Activated CD8-positive, alpha-beta T cell treated with anti-CD3 and anti-CD28 coated beads for 36 hours (primary cell): ENCODE measurements around the gene USP34. TPM values are rescaled to one million over a fixed set of nuclear protein-coding genes. Genes with fewer than 3 reads are reported as not detected.

Experiments used
- ATAC-seq: fragments of 200-7000 bp; cut with Tn5 transposase; one replicate; pipeline ENCODE4 v1.10.0; 2021; ENCODE audit warnings: mild to moderate bottlenecking, moderate library complexity
- CTCF ChIA-PET: fragments of 350-600 bp; sonication (Branson Sonifier 250); formaldehyde crosslinking; loops from one replicate; lab custom pipeline; 2021; ENCODE audit warnings: antibody characterized with exemption; lab: Charles Lee
- POLR2A ChIA-PET: fragments of 350-600 bp; sonication (Branson Sonifier 250); formaldehyde crosslinking; loops from one replicate; lab custom pipeline; 2021; ENCODE audit warnings: antibody characterized with exemption; lab: Charles Lee
- DNase-seq: peaks from one replicate; pipeline ENCODE4 v3.0.0-alpha.2; 2020
- H3K27ac Mint-ChIP-seq: one replicate; pipeline ENCODE4 v1.8.0; 2021; ENCODE audit warnings: mild to moderate bottlenecking, mixed read lengths
- H3K27me3 Mint-ChIP-seq: one replicate; pipeline ENCODE4 v1.8.0; 2021; ENCODE audit warnings: mixed read lengths
- H3K36me3 Mint-ChIP-seq: one replicate; pipeline ENCODE4 v1.8.0; 2021; ENCODE audit warnings: low read depth, mixed read lengths
- H3K4me1 Mint-ChIP-seq: one replicate; pipeline ENCODE4 v1.8.0; 2021; ENCODE audit warnings: low read depth, mixed read lengths
- H3K4me3 Mint-ChIP-seq: one replicate; pipeline ENCODE4 v1.8.0; 2021; ENCODE audit warnings: mild to moderate bottlenecking, moderate library complexity, mixed read lengths
- H3K9me3 Mint-ChIP-seq: one replicate; pipeline ENCODE4 v1.8.0; 2021; ENCODE audit warnings: mixed read lengths
- intact Hi-C: fragments of 100-400 bp; cut with micrococcal nuclease; formaldehyde crosslinking; loops from one replicate; pipeline ENCODE4 v1.10.0; 2022
- total RNA-seq, 2 experiments: library from RNA; stranded (reverse); gene quantifications; one replicate each; pipeline ENCODE4 v1.2.3, GENCODE V29; 2021
- TF ChIP-seq, protein P1 (sequence below): fragments of 200-600 bp; IDR thresholded peaks from one replicate; pipeline ENCODE4 v1.8.0; 2022; ENCODE audit warnings: antibody characterized with exemption, mild to moderate bottlenecking

USP34 gene
- total RNA-seq, 2 experiments from 2014 or later, result 69.0 to 71.3 TPM

DNA sequence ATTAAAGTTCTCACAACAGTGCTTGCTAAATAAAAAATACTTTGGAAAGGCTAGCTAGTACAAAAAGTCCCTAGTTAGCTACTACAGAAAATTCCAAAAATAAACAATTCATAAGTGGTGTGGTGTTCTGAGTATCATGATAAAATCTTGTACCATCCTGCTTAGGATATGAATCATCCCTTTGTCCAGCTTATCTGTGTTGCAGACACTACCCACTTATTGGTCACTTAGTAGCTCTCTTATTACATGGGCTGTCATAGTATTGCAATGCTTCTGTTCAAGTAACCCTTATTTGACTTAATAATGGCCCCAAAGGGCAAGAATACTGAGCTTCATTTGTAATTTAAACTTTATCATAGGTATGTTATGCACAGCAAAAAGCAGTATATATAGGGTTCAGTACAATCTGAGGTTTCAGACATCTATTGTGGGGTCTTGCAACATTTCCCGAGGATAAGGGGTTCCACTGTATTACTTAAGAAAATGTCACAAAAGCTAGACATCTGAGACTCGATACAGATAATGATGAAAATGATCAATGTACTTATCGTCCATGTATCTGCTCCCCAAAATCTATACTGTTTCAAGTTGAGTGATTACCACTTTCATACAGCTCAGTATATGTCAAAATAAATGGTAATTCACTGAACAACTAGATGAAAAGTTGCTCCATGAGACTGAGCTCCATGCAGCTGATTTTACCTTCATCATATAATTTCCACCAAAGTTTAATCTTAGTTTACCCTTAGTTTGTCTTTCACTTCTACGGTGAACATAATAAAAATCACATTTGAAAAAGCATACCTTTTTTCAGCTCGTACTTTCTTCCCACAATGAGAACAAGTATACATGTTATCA lies 215.1 kb downstream of the USP34 start:
- ATAC-seq (no peak), DNase-seq (no peak)
- no peaks in the 10 kb centered on the region for H3K27me3 Mint-ChIP-seq
- POLR2A ChIA-PET, result no interaction called here
- H3K4me3 Mint-ChIP-seq, result no peak overlapping the region
- no peak overlapping the region for H3K27ac Mint-ChIP-seq
- H3K36me3 Mint-ChIP-seq, result peaks cover 29% of the 10 kb centered on the region
- H3K9me3 Mint-ChIP-seq, result no peaks in the 10 kb centered on the region
- TF ChIP-seq, protein P1, sequence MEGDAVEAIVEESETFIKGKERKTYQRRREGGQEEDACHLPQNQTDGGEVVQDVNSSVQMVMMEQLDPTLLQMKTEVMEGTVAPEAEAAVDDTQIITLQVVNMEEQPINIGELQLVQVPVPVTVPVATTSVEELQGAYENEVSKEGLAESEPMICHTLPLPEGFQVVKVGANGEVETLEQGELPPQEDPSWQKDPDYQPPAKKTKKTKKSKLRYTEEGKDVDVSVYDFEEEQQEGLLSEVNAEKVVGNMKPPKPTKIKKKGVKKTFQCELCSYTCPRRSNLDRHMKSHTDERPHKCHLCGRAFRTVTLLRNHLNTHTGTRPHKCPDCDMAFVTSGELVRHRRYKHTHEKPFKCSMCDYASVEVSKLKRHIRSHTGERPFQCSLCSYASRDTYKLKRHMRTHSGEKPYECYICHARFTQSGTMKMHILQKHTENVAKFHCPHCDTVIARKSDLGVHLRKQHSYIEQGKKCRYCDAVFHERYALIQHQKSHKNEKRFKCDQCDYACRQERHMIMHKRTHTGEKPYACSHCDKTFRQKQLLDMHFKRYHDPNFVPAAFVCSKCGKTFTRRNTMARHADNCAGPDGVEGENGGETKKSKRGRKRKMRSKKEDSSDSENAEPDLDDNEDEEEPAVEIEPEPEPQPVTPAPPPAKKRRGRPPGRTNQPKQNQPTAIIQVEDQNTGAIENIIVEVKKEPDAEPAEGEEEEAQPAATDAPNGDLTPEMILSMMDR, result no peak
- intact Hi-C loops, result no loop called here
- CTCF ChIA-PET, result interaction anchor here (0.7 to 1.8 kb wide), 5 partner anchors 11 to 901 kb away, joined by 3 to 5 read pairs (median 3); no protein-coding TSS in a partner anchor
- H3K4me1 Mint-ChIP-seq, result peaks cover 3% of the 10 kb centered on the region

DNA sequence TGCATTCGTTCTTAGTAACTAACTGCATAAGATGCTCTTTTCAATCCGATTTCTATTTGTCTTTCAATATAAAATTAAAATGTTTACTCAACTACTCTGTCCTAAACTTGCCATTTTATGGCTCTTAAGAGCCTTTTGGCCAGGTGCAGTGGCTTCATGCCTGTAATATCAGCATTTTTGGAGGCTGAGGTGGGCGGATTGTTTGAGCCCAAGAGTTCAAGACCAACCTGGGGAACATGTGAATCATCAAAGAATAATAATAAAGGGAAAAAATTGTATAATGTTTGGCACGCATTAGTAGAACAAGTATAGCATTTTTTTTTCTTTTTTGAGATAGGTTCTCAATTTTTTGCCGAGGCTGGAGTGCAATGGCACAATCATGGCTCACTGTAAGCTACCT lies 216.4 kb downstream of the USP34 start:
- peak overlapping the region; percentile 27 for H3K27ac Mint-ChIP-seq
- CTCF ChIA-PET, result interaction anchor here (1.2 to 1.8 kb wide), 2 partner anchors 10 to 35 kb away, joined by 3 to 4 read pairs; no protein-coding TSS in a partner anchor
- H3K4me3 Mint-ChIP-seq, result no peak overlapping the region
- intact Hi-C loops, result no loop called here
- DNase-seq (no peak), ATAC-seq (no peak)
- POLR2A ChIA-PET, result no interaction called here
- H3K36me3 Mint-ChIP-seq, result peaks cover 29% of the 10 kb centered on the region
- no peaks in the 10 kb centered on the region for H3K9me3 Mint-ChIP-seq
- peaks cover 3% of the 10 kb centered on the region for H3K4me1 Mint-ChIP-seq
- H3K27me3 Mint-ChIP-seq, result no peaks in the 10 kb centered on the region
- TF ChIP-seq, protein P1, result no peak

DNA sequence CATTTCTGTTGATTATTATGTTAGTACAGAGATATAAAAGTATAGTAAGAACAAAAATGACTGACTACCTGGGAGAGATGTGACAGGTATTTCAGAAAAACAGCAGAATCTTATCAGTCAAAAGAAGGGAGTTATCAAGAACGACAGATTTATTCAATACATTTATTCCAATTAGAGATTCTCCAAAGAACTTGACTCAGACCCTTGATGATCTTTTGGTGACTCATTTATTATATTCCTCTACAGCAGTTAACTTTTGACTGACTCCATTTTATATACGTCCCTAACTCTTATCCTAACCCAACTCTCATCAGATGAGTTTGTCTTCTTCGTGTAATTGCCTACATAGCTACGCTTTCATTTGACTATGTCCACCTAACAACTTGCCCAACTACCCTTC lies 217.8 kb downstream of the USP34 start:
- DNase-seq (no peak), ATAC-seq (no peak)
- no peaks in the 10 kb centered on the region for H3K27me3 Mint-ChIP-seq
- CTCF ChIA-PET, result no interaction called here
- no peak overlapping the region for H3K27ac Mint-ChIP-seq
- H3K4me1 Mint-ChIP-seq, result peaks cover 3% of the 10 kb centered on the region
- POLR2A ChIA-PET, result no interaction called here
- TF ChIP-seq, protein P1, result no peak
- H3K4me3 Mint-ChIP-seq, result no peak overlapping the region
- peaks cover 24% of the 10 kb centered on the region for H3K36me3 Mint-ChIP-seq
- intact Hi-C loops, result no loop called here
- no peaks in the 10 kb centered on the region for H3K9me3 Mint-ChIP-seq

DNA sequence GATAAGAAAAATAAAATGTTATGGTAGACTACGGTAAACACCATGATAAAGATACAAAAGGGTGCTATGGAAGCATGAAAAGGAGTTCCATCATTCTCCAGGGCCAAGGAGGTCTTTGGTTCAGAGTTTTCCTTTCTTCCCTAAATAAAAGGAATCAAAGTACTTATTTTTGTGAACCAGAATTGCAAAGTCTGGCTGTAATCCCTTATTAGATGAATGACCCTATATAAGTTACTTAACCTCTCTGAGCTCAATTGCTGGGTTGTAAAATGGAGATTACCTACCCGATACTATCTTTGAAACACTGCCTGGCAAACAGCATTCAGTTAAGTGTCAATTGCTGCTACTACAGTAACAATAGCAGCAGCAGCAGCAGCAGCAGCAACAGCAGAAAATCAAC lies 218.9 kb downstream of the USP34 start:
- peaks cover 20% of the 10 kb centered on the region for H3K36me3 Mint-ChIP-seq
- TF ChIP-seq, protein P1, result no peak
- no peak overlapping the region for H3K27ac Mint-ChIP-seq
- ChIA-PET CTCF (no interaction called here), POLR2A (no interaction called here)
- H3K27me3 Mint-ChIP-seq, result no peaks in the 10 kb centered on the region
- no peak overlapping the region for H3K4me3 Mint-ChIP-seq
- intact Hi-C loops, result no loop called here
- ATAC-seq, result no peak
- no peak for DNase-seq
- H3K9me3 Mint-ChIP-seq, result no peaks in the 10 kb centered on the region
- H3K4me1 Mint-ChIP-seq, result peaks cover 3% of the 10 kb centered on the region

DNA sequence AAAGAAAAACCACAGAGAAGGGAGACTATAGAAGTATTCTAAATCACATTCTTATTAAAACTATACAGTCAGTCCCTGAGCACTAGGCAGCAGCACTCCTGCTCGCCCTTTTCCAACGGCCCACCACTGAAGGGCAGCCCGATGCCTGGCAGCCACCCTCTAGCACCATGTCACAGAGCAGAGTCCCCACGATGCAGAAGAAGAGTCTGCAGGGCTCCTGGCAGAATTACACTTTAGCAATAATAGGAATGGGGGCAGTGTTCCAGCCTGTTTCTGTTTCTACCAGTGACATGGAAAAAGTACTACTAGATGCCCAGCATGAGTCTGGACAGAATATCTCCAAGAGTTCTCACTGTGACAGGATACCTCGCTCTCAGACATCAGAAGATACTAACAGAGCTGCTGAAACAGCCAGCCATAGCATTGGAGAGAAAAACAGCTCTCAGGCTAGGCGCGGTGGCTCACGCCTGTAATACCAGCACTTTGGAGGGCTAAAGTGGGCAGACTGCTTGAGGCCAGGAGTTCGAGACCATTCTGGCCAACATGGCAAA lies 221.3 kb downstream of the USP34 start:
- H3K4me3 Mint-ChIP-seq, result no peak overlapping the region
- DNase-seq (no peak), ATAC-seq (no peak)
- TF ChIP-seq, protein P1, result no peak
- intact Hi-C loops, result no loop called here
- ChIA-PET CTCF (interaction anchor here (1.3 kb wide), 1 partner anchor 28 kb away, joined by 3 read pairs; no protein-coding TSS in a partner anchor), POLR2A (no interaction called here)
- no peaks in the 10 kb centered on the region for H3K27me3 Mint-ChIP-seq
- H3K9me3 Mint-ChIP-seq, result no peaks in the 10 kb centered on the region
- no peaks in the 10 kb centered on the region for H3K4me1 Mint-ChIP-seq
- no peak overlapping the region for H3K27ac Mint-ChIP-seq
- H3K36me3 Mint-ChIP-seq, result peaks cover 16% of the 10 kb centered on the region
